ENCODE results near the gene OXCT1.

GRCh38 chr5:41763574-41763973 is 106.7 kb downstream of the OXCT1 start:
- no peak for TF ChIP-seq POLR2AphosphoS5 (IDR thresholded peaks at IDR 0.05; ENCODE audit: low read depth, low read length)
- TF ChIP-seq REST (IDR thresholded peaks at IDR 0.05; ENCODE audit: insufficient read depth in 1 of 2, low read depth in 2 of 2, low read length in 2 of 2): no peak
- TF ChIP-seq TAF1 (IDR thresholded peaks at IDR 0.05; ENCODE audit: borderline replicate concordance, insufficient read depth, low read length): no peak
- no peak for TF ChIP-seq SIN3A (IDR thresholded peaks at IDR 0.05; ENCODE audit: borderline replicate concordance, insufficient read depth, low read length)

Measured in PFSK-1 (cell line).